Activated CD4-positive, alpha-beta T cell treated with anti-CD3 and anti-CD28 coated beads, Interleukin-2, amount 50 U/mL, for 48 hours (primary cell): ENCODE data around the gene FCAMR.
A peak's percentile ranks its signal among the peaks of the same experiment; 100 is the strongest.

Source experiments
- DNase-seq, 2 experiments: peaks; one replicate each; pipeline ENCODE4 v3.0.0-alpha.2; 2020

The FCAMR gene

GRCh38 chr1:206992790-206993189, 22.5 kb upstream of the FCAMR start:
- no peak for DNase-seq

GRCh38 chr1:206987873-206988272, 17.6 kb upstream of the FCAMR start:
- no peak for DNase-seq

DNA sequence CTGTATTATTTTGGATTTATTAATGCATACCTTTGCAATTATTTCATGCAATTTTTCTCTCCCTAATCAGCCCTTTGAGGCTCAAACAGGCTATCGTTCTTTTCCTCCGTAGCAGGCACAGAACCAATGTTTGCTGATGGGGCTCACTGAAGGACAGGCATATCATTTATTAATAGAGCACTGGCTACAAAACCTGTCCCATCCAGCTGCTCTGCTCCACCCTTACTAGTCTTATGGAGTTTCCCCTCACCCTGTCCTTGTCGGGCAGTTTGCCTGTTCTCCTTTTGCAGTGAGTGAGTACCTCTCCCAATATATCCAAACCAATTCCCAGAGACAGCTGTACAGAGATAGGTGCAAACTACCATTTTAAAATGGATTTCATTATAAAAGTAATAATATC, 16.6 kb upstream of the FCAMR start:
- DNase-seq, result no peak

DNA sequence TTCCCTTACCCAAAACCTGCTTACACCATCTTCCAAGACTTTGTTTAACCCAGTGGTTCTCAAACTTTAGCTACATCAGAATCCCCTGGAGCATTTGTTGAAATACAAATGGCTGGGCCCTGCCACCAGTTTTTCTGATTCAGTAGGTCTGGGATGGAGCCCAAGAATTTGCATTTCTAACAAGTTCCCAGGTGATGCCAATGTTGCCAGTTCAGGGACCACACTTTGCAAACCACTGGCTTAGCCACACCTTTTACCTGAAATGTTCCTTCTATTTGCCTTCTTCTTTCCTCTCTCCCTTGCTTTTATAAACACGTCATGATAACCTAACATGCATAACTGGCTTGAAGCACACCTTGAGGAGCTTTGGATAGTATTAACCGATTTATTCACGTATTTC, 16.1 kb upstream of the FCAMR start:
- DNase-seq, result no peak

DNA sequence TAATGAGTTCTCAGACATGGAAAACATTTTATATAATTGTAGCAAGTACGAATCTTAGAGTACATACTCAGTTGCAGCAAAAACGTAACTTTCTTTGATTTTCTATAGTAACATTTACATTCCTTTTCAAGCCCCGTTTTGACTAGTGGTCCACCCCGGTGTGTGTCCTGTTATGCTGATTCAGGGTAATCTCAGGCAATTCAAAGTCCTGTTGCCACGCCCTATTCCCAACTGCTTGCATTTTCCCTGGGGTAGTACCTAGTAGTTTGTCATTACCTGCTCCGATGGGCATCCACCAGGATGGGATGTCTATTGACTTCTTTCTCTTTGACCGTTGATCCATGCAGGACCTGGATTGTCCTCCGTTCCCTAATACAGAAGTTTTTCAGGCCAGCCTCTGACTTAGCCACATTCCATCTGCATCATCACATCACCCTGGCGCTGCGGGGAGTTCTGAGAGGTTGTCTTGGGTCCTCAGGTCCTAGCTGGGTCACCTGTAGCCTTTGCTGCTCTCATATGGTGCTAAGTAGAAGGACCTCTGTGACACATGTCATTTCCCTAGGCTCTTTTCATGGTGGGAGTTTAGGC, 15.0 kb upstream of the FCAMR start:
- DNase-seq, result no peak

- peak; percentile 63 to 72 for DNase-seq
Measured at GRCh38 chr1:206982216-206982615, 12.0 kb upstream of the FCAMR start.

- DNase-seq, result no peak
Measured at GRCh38 chr1:206979379-206980043, 9.3 kb upstream of the FCAMR start.

- no peak for DNase-seq
Measured at GRCh38 chr1:206978259-206978658, 8.0 kb upstream of the FCAMR start.

GRCh38 chr1:206975306-206975705, 5.0 kb upstream of the FCAMR start:
- no peak for DNase-seq

GRCh38 chr1:206974140-206974539, 3.9 kb upstream of the FCAMR start:
- DNase-seq, result no peak

- no peak for DNase-seq
Measured at GRCh38 chr1:206972728-206973127, 2.5 kb upstream of the FCAMR start.

DNA sequence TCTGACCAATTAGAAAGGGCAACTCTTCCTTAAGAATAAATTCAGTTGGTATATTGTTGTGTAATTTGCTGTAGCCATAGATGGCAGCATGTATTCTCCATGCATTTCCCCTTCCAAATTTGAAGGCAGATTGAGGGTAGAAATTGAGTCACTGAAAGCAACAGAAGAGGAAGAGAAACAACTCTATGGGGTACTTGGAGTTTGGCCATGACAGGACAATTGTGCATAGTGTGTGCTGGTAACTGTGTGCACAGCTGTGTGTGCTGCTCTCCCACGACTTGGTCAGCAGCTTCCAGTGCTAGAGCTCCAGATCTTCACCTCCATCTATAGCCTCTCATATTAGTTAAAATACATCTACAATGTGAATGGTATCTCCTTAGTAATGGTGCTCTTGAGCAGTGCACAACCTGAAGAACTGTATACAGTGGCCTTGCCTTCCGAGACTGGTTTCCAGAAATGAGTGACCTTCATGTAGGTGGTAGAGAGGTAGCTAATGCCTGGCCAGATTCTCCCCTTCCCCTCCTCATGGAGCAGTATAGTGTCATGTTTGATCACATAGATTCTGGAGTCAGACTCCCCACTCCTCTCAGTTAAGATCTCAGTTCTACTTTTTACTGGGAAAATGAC, 882 bp upstream of the FCAMR start:
- no peak for DNase-seq

DNA sequence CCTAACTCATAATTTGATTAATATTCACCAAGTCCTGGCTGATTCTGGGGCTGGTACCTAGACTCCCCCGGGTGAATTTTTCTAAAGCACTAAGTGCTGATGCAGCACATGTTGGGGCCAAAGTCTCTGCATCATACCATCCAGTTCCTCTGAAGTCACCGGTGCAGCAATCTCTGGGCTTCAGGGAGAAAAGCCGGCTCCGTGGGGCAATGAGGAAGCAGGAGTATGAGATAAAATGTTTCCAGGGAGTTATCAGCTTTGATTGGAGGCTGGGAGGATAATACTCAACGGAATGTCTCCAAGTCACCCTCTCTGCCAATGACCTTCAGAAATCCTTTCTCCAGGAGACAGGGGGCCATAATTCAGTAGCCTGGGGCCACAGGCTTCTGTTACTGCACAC, 1.2 kb downstream of the FCAMR start:
- DNase-seq, result no peak

DNA sequence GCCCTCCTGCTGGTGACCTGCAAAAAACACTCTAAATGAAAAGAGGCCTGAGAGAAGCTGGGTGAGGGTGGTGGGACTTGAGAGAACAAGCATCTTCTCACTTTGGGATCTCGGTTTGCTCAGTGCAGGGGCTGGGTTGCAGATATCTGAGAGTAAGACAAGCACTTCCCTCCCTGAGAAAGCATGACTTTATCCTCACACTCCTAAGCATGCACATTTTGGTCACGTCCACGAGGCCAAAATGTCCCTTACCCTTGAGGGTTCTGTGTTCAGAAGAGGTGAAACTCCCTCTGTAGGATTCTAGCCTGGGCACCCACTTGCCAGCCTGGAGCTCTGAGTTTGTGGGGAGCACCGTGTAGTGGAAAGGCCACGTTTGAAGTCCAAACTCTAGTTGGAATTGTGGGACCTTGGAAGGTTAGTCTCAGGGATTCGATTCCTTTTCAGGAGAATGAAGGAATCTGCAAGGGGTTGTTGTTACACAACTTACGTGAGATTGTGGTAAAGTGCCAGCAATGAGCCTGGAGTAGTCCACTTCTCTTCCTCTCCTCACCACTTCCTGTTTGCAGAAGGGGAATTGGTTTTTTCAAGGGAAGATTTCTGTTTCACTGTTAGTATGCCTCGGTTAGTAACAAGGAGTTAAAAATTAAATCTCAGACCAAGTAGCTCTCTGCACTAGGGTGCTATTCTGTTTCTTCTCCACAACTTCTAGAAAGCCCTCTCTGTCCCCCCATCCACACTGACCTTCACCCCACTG, 3.0 kb downstream of the FCAMR start:
- DNase-seq, result no peak

DNA sequence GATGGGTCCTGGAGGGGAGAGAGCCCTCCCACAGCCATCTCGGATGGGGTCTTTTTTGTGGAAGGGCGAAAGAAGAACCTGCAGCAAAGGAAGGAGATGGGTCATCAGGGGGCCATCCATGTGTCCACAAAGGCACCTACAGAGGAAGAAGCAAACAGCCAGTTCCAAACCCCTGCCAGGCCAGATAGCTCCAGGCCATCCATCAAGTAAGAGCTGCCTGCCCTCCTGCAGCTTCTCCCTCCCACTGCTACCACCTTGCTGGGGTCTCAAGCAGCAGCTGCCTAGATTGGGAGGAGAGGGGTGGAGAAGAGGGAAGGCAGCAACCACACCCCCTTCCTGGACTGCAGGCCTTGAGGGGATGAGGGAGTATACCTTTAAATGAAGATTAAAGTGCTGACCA, 4.5 kb downstream of the FCAMR start:
- no peak for DNase-seq

- DNase-seq, result no peak
Measured at GRCh38 chr1:206963740-206964139, 6.5 kb downstream of the FCAMR start.

DNA sequence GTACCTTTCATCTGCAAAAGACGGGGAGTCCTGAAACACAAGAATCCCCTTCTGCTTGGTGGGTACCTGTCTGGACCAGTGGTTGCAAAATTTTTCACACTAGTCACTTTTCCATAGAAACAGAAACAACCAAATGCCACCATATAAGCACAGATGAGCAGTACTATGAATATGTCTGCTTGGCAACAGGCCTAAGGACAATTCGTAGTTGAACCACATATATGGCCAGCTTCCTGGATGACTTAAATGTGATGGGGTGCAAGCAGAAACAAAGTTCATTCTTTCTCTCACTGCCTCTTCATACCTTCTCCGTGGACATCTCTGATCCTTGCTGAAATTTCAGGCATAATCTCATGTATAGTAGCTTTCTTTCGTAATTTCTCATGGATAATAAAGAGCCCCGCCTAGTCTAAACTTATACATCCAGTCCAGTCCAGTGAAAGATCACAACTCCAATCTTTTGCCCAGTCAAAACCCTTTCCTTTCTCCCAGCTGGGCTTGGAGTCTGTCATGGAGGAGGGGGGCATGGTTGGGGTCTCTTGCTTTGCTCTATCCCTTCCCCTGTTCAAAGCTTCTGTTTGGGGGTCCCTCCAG, 7.0 kb downstream of the FCAMR start:
- no peak for DNase-seq

DNA sequence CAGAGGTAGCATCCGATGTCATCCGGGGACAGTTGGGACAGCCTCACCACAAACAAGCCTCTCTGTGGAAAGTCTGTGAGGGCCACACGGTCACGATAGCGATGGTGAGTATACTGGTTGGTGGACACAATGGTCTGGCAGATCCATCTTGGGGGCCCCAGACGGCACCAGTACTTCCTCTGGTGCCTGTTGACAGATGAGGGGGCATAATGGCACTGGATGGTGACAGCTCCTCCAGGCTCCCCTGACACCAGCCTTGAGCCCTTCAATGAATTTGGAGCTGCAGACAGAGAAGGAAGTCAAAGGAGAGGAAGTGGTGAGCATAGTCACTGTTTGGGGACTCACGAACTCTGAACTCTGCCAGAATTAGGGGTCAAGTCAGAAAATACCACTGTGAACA, 8.0 kb downstream of the FCAMR start:
- DNase-seq, result no peak

DNA sequence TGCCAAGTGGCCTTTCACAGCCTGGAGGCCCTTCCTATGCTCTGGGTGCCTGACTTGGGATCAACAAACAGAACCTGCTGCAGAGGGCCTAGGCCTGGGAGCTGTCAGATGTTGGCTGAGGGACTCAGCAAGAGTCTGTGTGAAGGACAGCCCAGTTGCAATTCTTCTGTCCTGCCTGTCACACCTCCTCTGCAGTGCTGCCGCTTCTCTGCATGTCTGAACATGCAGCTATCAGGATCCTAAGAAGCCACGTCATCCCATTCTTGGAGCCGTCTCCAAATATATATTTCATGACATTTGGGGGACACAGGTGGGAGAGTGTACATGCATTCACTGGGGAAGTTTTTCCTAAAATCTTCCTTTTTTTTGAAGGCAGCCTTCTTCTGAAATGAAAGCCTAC, 8.6 kb downstream of the FCAMR start:
- no peak for DNase-seq

DNA sequence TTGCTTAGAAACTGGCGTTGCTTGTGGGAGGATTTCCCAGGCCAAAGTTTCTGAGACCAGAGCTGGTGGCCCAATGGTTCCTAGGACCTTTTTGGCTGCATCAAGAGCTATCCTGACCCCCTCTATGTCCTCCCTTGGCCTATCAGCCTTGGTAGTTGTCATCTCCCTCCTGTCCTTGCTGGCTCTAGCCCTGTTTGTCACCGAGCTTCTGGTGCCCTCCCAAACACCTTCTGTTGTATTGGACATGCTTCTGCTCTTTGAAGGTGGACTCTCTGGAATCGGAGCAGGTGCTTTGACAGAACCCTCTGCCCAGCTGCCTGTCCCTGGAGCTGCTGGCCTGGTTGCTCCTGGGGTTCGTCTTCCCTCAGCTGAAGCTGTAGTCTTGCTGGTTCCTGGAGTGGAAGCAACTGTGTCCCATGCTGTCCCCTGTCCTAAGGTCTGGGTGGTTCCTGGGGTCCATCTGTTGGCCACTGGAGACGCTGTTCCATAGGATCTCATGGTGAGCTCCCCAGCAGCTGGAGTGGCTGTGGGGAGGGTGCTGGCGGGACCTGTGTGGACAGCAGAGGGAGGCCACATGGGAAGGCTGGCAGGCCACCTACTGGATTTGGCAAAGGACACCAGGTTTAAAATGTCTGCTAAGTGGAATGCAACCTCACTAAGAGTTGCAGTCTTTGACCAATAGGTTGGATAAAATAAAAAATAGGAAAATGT, 9.4 kb downstream of the FCAMR start:
- DNase-seq, result no peak

GRCh38 chr1:206958144-206958543, 12.1 kb downstream of the FCAMR start:
- DNase-seq, result no peak

- no peak for DNase-seq
Measured at GRCh38 chr1:206957639-206958038, 12.6 kb downstream of the FCAMR start.
